SK-N-SH (cell line): ENCODE measurements around the gene OXSR1. TPM values are rescaled to one million over a fixed set of nuclear protein-coding genes. Genes with fewer than 3 reads are reported as not detected.

ENCODE experiments used
- CTCF ChIA-PET: fragments of 300-600, 350-600 bp; formaldehyde crosslinking; extraction: SDS; loops from one replicate; lab custom pipeline; 2021; lab: Yijun Ruan, JAX
- POLR2A ChIA-PET: fragments of 350-600 bp; sonication (Branson Sonifier 250); formaldehyde crosslinking; extraction: SDS; loops from one replicate; lab custom pipeline; 2020; ENCODE audit warnings: antibody characterized with exemption, inconsistent platforms; lab: Yijun Ruan, JAX
- DNase-seq: peaks from one replicate; pipeline ENCODE4 v3.0.0; 2012
- H2AFZ ChIP-seq: fragments of 200-600 bp; sonication (generic); 2 replicates; pipeline ENCODE4 v1.8.1; 2016; ENCODE audit warnings: antibody characterized with exemption, mild to moderate bottlenecking, low read depth
- H3F3A ChIP-seq: fragments of 200-600 bp; sonication (generic); replicated peaks from 2 replicates; pipeline ENCODE3; 2016; ENCODE audit warnings: antibody characterized with exemption, mild to moderate bottlenecking; ENCODE audit not compliant: insufficient read depth
- H3K27ac ChIP-seq, 2 experiments: fragments of 200-500 bp in 1 of 2; fragments of 200-600 bp in 1 of 2; sonication (Bioruptor generic) in 1 of 2; sonication (generic), shearing (Covaris generic) in 1 of 2; 2 replicates each; pipeline versions ENCODE4 v1.5.1 to v1.6.1; 2014 to 2016; ENCODE audit warnings: low read depth in 2 of 2, inconsistent platforms in 1 of 2, low read length in 1 of 2, mild to moderate bottlenecking in 1 of 2, mixed read lengths in 1 of 2
- H3K27me3 ChIP-seq: fragments of 200-600 bp; sonication (generic), shearing (Covaris generic); 2 replicates; pipeline ENCODE4 v1.6.1; 2016; ENCODE audit warnings: mixed run types; ENCODE audit not compliant: insufficient read depth
- H3K36me3 ChIP-seq, 2 experiments: fragments of 200-500 bp in 1 of 2; fragments of 200-600 bp in 1 of 2; sonication (Bioruptor generic) in 1 of 2; sonication (generic) in 1 of 2; replicated peaks in 1 of 2; 2 replicates each; pipeline versions ENCODE3 to v1.5.1; 2014 to 2016; ENCODE audit warnings: low read length in 1 of 2, mild to moderate bottlenecking in 1 of 2; ENCODE audit not compliant: insufficient read depth in 2 of 2, control insufficient read depth in 1 of 2
- H3K4me1 ChIP-seq, 2 experiments: fragments of 200-500 bp in 1 of 2; fragments of 200-600 bp in 1 of 2; sonication (Bioruptor generic) in 1 of 2; sonication (generic), shearing (Covaris generic) in 1 of 2; 2 replicates each; pipeline versions ENCODE4 v1.5.1 to v1.6.1; 2014 to 2016; ENCODE audit warnings: low read depth in 1 of 2, low read length in 1 of 2, mixed run types in 1 of 2; ENCODE audit not compliant: insufficient read depth in 2 of 2, control insufficient read depth in 1 of 2
- H3K4me2 ChIP-seq: fragments of 200-600 bp; sonication (generic), shearing (Covaris generic); 2 replicates; pipeline ENCODE4 v1.6.1; 2017; ENCODE audit warnings: mixed run types
- H3K4me3 ChIP-seq, 2 experiments: fragments of 200-500 bp in 1 of 2; fragments of 200-600 bp in 1 of 2; sonication (Bioruptor generic) in 1 of 2; sonication (generic), shearing (Covaris generic) in 1 of 2; 2 replicates each; pipeline versions ENCODE4 v1.5.1 to v1.8.1; 2014 to 2016; ENCODE audit warnings: low read depth in 2 of 2, inconsistent platforms in 1 of 2, low read length in 1 of 2, mild to moderate bottlenecking in 1 of 2, mixed read lengths in 1 of 2, moderate library complexity in 1 of 2
- H3K79me2 ChIP-seq: fragments of 200-600 bp; sonication (generic); 2 replicates; pipeline ENCODE4 v1.8.1; 2017; ENCODE audit warnings: mild to moderate bottlenecking; ENCODE audit not compliant: insufficient read depth
- H3K9ac ChIP-seq: fragments of 200-600 bp; sonication (generic); 2 replicates; pipeline ENCODE4 v1.6.1; 2017; ENCODE audit warnings: mixed run types
- H3K9me2 ChIP-seq: fragments of 200-600 bp; sonication (generic); 2 replicates; pipeline ENCODE4 v1.6.1; 2017; ENCODE audit warnings: mixed run types
- H3K9me3 ChIP-seq: fragments of 200-600 bp; sonication (generic); 2 replicates; pipeline ENCODE4 v1.6.1; 2017; ENCODE audit warnings: mixed run types, mild to moderate bottlenecking, moderate library complexity
- H4K20me1 ChIP-seq: fragments of 200-600 bp; sonication (generic); 2 replicates; pipeline ENCODE4 v1.6.1; 2017; ENCODE audit warnings: mild to moderate bottlenecking, mixed run types; ENCODE audit not compliant: insufficient read depth
- ELF1 ChIP-seq: IDR thresholded peaks from 2 replicates; pipeline ENCODE4 v1.4.0; 2012
- EP300 ChIP-seq, 2 experiments: IDR thresholded peaks; 2 replicates each; pipeline versions ENCODE4 v1.4.0 to v1.6.1; 2012; ENCODE audit warnings: borderline replicate concordance in 1 of 2, low read depth in 1 of 2, low read length in 1 of 2
- FOSL2 ChIP-seq: IDR thresholded peaks from 2 replicates; pipeline ENCODE4 v1.4.0; 2012; ENCODE audit warnings: low read depth, mild to moderate bottlenecking, moderate library complexity, borderline replicate concordance
- FOXM1 ChIP-seq: IDR thresholded peaks from 2 replicates; pipeline ENCODE4 v1.4.0; 2012; ENCODE audit warnings: low read depth, mild to moderate bottlenecking
- MEF2A ChIP-seq: IDR thresholded peaks from 2 replicates; pipeline ENCODE4 v1.4.0; 2012; ENCODE audit warnings: low read depth, borderline replicate concordance
- MXI1 ChIP-seq: IDR thresholded peaks from 2 replicates; pipeline ENCODE4 v1.6.1; 2012; ENCODE audit warnings: mild to moderate bottlenecking, low read depth, low read length, improper control_type of control experiment
- NFIC ChIP-seq: IDR thresholded peaks from 2 replicates; pipeline ENCODE4 v1.4.0; 2012; ENCODE audit warnings: borderline replicate concordance
- RAD21 ChIP-seq: IDR thresholded peaks from 2 replicates; pipeline ENCODE4 v1.6.1; 2012; ENCODE audit warnings: mild to moderate bottlenecking, low read length
- RCOR1 ChIP-seq: fragments of 150-350 bp; IDR thresholded peaks from 2 replicates; pipeline ENCODE4 v1.6.1; 2017; ENCODE audit warnings: antibody characterized with exemption, low read length
- RFX5 ChIP-seq: IDR thresholded peaks from 2 replicates; pipeline ENCODE4 v1.6.1; 2012; ENCODE audit warnings: mild to moderate bottlenecking, improper control_type of control experiment, low read length
- RXRA ChIP-seq: IDR thresholded peaks from 2 replicates; pipeline ENCODE4 v1.4.0; 2012; ENCODE audit warnings: low read depth, mild to moderate bottlenecking, borderline replicate concordance
- SIN3A ChIP-seq: IDR thresholded peaks from 2 replicates; pipeline ENCODE4 v1.6.1; 2012; ENCODE audit warnings: low read depth, mild to moderate bottlenecking, low read length, moderate library complexity, borderline replicate concordance
- SMC3 ChIP-seq: IDR thresholded peaks from 2 replicates; pipeline ENCODE4 v1.6.1; 2012; ENCODE audit warnings: low read depth, low read length, improper control_type of control experiment
- TAF1 ChIP-seq: IDR thresholded peaks from 2 replicates; pipeline ENCODE4 v1.6.1; 2012; ENCODE audit warnings: low read depth, mild to moderate bottlenecking, low read length, moderate library complexity, borderline replicate concordance
- TCF12 ChIP-seq: IDR thresholded peaks from 2 replicates; pipeline ENCODE4 v1.4.0; 2012
- TEAD4 ChIP-seq: IDR thresholded peaks from 2 replicates; pipeline ENCODE4 v1.4.0; 2012; ENCODE audit warnings: mild to moderate bottlenecking, borderline replicate concordance; ENCODE audit not compliant: insufficient read depth
- WGBS: methylation state at CpG from one replicate; pipeline ENCODE4 v1.1.6; 2017; ENCODE audit warnings: low lambda C conversion rate; 5-methylcytosine and 5-hydroxymethylcytosine counted together
- polyA plus RNA-seq, 3 experiments: library from polyadenylated mRNA; depleted of rRNA; stranded (reverse); fragments of >200 nt; gene quantifications; 2 replicates each; pipeline ENCODE4 v1.2.3, GENCODE V29; 2012
- TF ChIP-seq, protein P1 (sequence below): IDR thresholded peaks from 2 replicates; pipeline ENCODE4; 2012
- TF ChIP-seq, protein P2 (sequence below): IDR thresholded peaks from 2 replicates; pipeline ENCODE4 v1.4.0; 2012; ENCODE audit warnings: low read depth, borderline replicate concordance
- TF ChIP-seq, protein P3 (sequence below): fragments of 200-600 bp; sonication (generic); IDR thresholded peaks from 2 replicates; pipeline ENCODE4 v1.6.1; 2017; ENCODE audit warnings: antibody characterized with exemption, mild to moderate bottlenecking, moderate library complexity
- TF ChIP-seq, protein P4 (sequence below): IDR thresholded peaks from 2 replicates; pipeline ENCODE4 v1.4.0; 2012; ENCODE audit warnings: low read depth

Gene OXSR1
- polyA plus RNA-seq, 1 of the 3 experiments (the other 2 are of a cell fraction), result 22.3 TPM

DNA sequence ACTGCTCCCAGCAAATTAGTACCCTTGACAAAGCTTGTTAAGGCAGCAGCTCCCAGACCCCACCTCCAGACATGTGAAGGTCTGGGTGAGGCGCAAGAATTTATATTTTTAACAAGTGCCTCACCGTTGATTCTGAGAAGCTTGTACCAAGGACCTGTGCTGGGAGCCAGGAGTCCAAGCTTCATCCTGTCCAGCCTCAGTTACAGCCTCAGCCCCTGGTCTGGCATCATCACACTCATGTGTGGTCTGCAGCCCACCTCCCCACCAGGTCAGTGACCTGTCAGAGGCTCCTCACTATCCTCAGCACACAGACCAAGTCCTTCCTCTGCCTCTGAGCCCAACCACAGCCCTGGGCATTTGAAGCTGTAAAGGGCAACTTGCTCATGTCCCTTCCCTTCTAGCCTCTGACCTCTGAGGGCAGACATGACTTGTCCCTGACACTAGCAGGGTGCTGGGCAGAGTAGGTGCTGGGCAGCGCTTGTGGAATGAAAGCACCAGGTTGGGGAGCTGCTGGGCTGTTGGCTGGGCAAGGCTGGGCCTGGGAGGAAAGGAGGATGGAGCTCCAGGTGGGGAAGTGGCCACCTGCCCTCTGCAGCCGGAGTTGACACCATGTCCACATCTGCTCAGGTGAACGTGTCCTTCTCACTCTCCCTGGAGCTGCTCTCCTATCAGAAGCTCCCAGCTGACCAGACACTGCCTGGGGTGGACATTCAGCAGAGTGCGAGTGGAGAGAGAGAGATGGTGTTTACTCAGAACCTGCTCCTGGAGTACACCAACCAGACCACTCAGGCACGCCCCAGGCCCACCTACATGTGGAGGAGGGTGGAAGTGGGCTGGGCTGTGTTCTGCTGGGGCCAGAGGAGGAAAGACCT lies 45.3 kb upstream of the OXSR1 start:
- Histone ChIP-seq H3K27ac (no peak overlapping the region), H3K4me1 (no peaks in the 10 kb centered on the region), H2AFZ (no peak overlapping the region), H4K20me1 (no peaks in the 10 kb centered on the region), H3K9ac (no peak overlapping the region), H3K27me3 (no peaks in the 10 kb centered on the region), H3K4me3 (no peak overlapping the region), H3F3A (no peaks in the 10 kb centered on the region), H3K79me2 (no peaks in the 10 kb centered on the region), H3K9me2 (no peaks in the 10 kb centered on the region), H3K9me3 (no peaks in the 10 kb centered on the region), H3K36me3 (peaks cover 0 to 25% of the 10 kb centered on the region in 2 experiments), H3K4me2 (no peak overlapping the region)
- DNase-seq, result no peak
- ChIA-PET POLR2A (interaction anchor here (0.8 to 1.9 kb wide), 2 partner anchors 81 to 224 kb away, joined by 4 read pairs; no protein-coding TSS in a partner anchor), CTCF (interaction anchor here (0.7 to 4.8 kb wide), 6 partner anchors 8 to 531 kb away, joined by 4 to 27 read pairs (median 8); partner anchors contain the start of gene XYLB)
- 98% methylated on average over 5 of the region's 7 CpGs for WGBS
- TF ChIP-seq TCF12 (no peak), SMC3 (no peak), EP300 (IDR thresholded peaks at IDR 0.05; ENCODE audit: borderline replicate concordance in 1 of 2, low read depth in 1 of 2, low read length in 1 of 2) (no peak), RXRA (no peak), RCOR1 (no peak), RFX5 (no peak), MXI1 (no peak), SIN3A (no peak), NFIC (no peak), TEAD4 (no peak), ELF1 (no peak), RAD21 (no peak), MEF2A (no peak), FOSL2 (no peak), TAF1 (no peak), FOXM1 (no peak)
- TF ChIP-seq, protein P1, sequence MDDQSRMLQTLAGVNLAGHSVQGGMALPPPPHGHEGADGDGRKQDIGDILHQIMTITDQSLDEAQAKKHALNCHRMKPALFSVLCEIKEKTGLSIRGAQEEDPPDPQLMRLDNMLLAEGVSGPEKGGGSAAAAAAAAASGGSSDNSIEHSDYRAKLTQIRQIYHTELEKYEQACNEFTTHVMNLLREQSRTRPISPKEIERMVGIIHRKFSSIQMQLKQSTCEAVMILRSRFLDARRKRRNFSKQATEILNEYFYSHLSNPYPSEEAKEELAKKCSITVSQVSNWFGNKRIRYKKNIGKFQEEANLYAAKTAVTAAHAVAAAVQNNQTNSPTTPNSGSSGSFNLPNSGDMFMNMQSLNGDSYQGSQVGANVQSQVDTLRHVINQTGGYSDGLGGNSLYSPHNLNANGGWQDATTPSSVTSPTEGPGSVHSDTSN, result no peak
- TF ChIP-seq, protein P2, sequence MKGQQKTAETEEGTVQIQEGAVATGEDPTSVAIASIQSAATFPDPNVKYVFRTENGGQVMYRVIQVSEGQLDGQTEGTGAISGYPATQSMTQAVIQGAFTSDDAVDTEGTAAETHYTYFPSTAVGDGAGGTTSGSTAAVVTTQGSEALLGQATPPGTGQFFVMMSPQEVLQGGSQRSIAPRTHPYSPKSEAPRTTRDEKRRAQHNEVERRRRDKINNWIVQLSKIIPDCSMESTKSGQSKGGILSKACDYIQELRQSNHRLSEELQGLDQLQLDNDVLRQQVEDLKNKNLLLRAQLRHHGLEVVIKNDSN, result no peak
- TF ChIP-seq, protein P3, sequence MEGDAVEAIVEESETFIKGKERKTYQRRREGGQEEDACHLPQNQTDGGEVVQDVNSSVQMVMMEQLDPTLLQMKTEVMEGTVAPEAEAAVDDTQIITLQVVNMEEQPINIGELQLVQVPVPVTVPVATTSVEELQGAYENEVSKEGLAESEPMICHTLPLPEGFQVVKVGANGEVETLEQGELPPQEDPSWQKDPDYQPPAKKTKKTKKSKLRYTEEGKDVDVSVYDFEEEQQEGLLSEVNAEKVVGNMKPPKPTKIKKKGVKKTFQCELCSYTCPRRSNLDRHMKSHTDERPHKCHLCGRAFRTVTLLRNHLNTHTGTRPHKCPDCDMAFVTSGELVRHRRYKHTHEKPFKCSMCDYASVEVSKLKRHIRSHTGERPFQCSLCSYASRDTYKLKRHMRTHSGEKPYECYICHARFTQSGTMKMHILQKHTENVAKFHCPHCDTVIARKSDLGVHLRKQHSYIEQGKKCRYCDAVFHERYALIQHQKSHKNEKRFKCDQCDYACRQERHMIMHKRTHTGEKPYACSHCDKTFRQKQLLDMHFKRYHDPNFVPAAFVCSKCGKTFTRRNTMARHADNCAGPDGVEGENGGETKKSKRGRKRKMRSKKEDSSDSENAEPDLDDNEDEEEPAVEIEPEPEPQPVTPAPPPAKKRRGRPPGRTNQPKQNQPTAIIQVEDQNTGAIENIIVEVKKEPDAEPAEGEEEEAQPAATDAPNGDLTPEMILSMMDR, result no peak
- TF ChIP-seq, protein P4, sequence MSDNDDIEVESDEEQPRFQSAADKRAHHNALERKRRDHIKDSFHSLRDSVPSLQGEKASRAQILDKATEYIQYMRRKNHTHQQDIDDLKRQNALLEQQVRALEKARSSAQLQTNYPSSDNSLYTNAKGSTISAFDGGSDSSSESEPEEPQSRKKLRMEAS, result no peak
